CMK (cell line): ENCODE measurements around the gene HSFX4.
A peak's percentile ranks its signal among the peaks of the same experiment; 100 is the strongest.
"Not testable (repeated sequence)": the region's sequence is repeated elsewhere in the genome, so short reads cannot be mapped to it uniquely, and the experiment has no call there.

ENCODE experiments used
- DNase-seq: peaks from one replicate; pipeline ENCODE4 v3.0.0-alpha.2; 2010; ENCODE audit warnings: low read depth

Gene HSFX4

GRCh38 chrX:149929400-149929799, at the start of gene HSFX4:
Gene HSFX4, plus strand, starts transcription at chrX:149929573. Its CDS starts 72 bp downstream, at chrX:149929645.
- not testable (repeated sequence) for DNase-seq

GRCh38 chrX:149881081-149881711, 48.2 kb upstream of the HSFX4 start, which contains the start of gene MAGEA8:
Gene MAGEA8, plus strand, starts transcription at chrX:149881183. Its CDS starts 3,090 bp downstream, at chrX:149884273.
- DNase-seq: no peak

GRCh38 chrX:149890828-149891227, 38.5 kb upstream of the HSFX4 start:
- not testable (repeated sequence) for DNase-seq

- DNase-seq: no peak
Observed at GRCh38 chrX:149898554-149898953, 30.8 kb upstream of the HSFX4 start.

GRCh38 chrX:149903889-149904748, 25.3 kb upstream of the HSFX4 start:
- DNase-seq: peak; percentile 11

GRCh38 chrX:149908308-149908707, 21.1 kb upstream of the HSFX4 start:
- no peak for DNase-seq

GRCh38 chrX:149908727-149909126, 20.6 kb upstream of the HSFX4 start:
- DNase-seq: no peak

- DNase-seq: no peak
Observed at GRCh38 chrX:149909324-149910177, 19.8 kb upstream of the HSFX4 start.

GRCh38 chrX:149910178-149910695, 19.1 kb upstream of the HSFX4 start:
- DNase-seq: no peak

GRCh38 chrX:149916745-149917392, 12.5 kb upstream of the HSFX4 start:
- DNase-seq: no peak

- not testable (repeated sequence) for DNase-seq
Observed at GRCh38 chrX:149923836-149924235, 5.5 kb upstream of the HSFX4 start.

- not testable (repeated sequence) for DNase-seq
Observed at GRCh38 chrX:149924434-149924833, 4.9 kb upstream of the HSFX4 start.

- DNase-seq: not testable (repeated sequence)
Observed at GRCh38 chrX:149927245-149927963, 2.0 kb upstream of the HSFX4 start.

GRCh38 chrX:149927964-149928258, 1.5 kb upstream of the HSFX4 start:
- DNase-seq: not testable (repeated sequence)

GRCh38 chrX:149928635-149929034, 738 bp upstream of the HSFX4 start:
- not testable (repeated sequence) for DNase-seq

- DNase-seq: not testable (repeated sequence)
Observed at GRCh38 chrX:149931355-149931754, 2.0 kb downstream of the HSFX4 start.

- not testable (repeated sequence) for DNase-seq
Observed at GRCh38 chrX:149932150-149932549, 2.8 kb downstream of the HSFX4 start.

GRCh38 chrX:149932970-149933369, 3.6 kb downstream of the HSFX4 start:
- DNase-seq: not testable (repeated sequence)

GRCh38 chrX:149933547-149933946, 4.2 kb downstream of the HSFX4 start:
- DNase-seq: not testable (repeated sequence)

GRCh38 chrX:149937328-149937727, 8.0 kb downstream of the HSFX4 start:
- DNase-seq: not testable (repeated sequence)

GRCh38 chrX:149937871-149938426, 8.6 kb downstream of the HSFX4 start:
- DNase-seq: no peak
